Neural cell (in vitro differentiated cells): ENCODE measurements around the gene KRTAP4-1.

Experiments
- CTCF ChIP-seq: fragments of 450-650 bp; IDR thresholded peaks from 2 replicates; pipeline ENCODE4 v1.5.1; 2014; ENCODE audit warnings: antibody characterized with exemption, mild to moderate bottlenecking, moderate library complexity; ENCODE audit not compliant: poor library complexity, severe bottlenecking
- EZH2 ChIP-seq: fragments of 200-600, 300-800 bp; shearing (Covaris generic), sonication (generic); IDR thresholded peaks from 2 replicates; pipeline ENCODE4 v1.6.1; 2014; ENCODE audit warnings: antibody characterized with exemption, low read length, borderline replicate concordance, mild to moderate bottlenecking; ENCODE audit not compliant: insufficient read depth, poor library complexity, severe bottlenecking
- REST ChIP-seq: IDR thresholded peaks from 2 replicates; pipeline ENCODE4 v1.6.1; 2012; ENCODE audit warnings: borderline replicate concordance

DNA sequence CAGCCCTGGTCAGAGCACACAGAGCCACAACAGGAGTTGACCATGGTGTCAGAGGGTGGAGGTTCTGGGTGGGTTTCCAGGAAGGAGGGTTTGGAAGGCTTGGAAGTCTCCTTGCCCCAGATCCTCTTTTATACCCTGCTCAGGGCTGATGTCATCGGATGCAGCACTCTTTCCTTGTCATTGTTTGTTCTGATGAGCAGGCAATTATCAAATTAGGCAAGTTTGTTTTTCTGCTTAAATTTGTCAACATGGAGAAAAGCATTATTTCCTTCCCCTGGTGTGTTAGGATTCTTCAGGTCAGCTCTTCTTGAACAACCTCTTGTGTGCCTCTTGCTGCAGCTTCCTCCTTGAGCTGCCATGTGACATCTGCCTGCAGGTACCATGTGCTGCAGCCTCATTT, 24.1 kb downstream of the KRTAP4-1 start, which contains the start of gene KRTAP4-4:
- TF ChIP-seq CTCF (no peak), REST (no peak), EZH2 (no peak)
